C1 segment of cervical spinal cord (tissue), 14 donors: ENCODE results near the gene AAMP.

Experiments
- DNase-seq, 14 donors: peaks; one replicate each; lab custom pipeline; 2025; lab: John Stamatoyannopoulos, UW

The AAMP gene

DNA sequence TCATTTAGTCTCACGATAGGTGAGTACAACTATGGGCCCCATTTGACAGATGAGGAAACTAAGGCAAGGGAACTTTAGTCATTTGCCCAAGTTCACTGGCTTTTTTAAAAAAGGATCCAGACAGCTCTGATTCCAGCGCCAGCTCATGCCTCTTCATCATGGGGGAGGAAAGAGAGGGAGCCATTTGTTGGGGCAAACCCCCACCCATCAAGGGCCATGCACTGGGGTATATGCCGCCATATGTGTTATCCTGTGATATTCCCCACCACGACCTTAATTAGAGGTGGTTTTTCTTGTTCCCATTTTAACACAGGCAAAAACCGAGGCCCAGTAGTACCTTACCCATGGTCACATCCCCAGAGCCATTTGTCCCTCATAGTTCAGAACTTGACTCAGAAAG, 9.8 kb downstream of the AAMP start:
- DNase-seq, result no peak

DNA sequence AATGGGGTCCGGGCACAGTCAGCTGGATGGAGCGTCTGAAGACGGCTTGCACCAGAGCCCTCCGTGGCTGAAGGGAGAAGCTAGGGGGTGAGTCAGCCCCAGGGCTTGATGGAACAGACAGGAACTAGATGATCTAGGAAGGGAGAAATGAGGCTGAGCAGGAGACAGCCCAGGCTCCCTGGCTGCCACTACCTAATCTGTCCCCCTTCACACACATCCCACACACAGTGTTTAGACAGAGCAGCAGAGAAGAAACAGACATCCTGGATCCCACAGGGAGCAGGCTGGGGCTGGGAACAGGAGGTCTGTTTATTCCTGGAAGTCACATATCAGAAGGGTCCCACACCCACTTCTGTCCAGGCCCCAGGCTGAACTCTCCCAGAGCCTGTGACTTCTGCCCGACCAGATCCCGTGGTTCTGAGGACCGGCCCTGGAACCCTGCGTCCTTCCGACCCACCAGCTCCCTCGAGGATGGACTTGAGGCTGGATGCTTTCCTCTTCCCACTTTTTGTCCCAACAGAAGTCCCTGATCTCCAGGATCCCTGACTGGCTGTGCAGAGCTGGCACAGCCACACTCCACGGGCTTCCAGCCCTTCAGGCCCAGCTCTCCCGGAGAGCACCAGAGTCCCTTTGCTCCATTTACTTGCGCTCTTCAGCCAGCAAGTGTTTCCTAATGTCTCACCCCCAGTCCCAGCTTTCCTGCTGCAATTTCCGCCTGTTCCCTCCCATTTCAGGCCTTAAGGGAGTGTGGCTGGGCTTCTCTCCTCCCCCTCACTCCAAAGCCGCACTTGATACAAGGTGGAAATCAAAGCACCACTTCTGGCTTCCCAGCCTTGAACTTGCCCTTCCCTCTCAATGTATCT, 10.6 kb downstream of the AAMP start:
- DNase-seq, result peak in 1 of 14 donors; percentile 33

DNA sequence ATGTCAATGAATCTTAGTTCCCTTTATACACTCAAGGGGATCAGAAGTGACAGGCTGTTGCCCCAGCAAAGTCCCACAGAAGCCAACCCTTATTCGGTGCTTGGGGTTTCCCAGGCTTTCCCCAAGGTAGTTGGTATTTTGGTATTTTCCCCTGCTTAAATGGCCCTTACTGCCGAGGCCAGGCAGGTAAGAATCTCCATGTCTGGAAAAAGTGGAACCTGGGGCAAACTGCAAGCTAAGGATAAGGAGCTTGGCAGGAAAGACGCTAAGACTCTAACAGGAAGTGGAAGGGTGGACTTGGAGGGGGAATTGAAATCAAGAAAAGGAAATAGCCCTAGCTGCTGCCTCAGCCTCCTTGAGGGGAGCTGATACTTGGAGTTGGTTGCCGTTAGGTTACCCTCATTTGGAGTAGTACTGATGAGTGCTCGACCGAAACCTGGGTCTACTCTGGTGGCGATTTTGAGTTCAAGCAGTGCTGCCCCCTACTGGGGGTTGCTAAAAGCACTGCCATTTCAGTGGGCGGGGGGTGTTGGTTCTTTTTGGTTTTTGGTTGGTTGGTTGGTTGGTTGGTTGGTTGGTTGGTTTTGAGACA, 12.5 kb downstream of the AAMP start:
- peak in 5 of 14 donors; percentile 2 to 30 (median 25) for DNase-seq

DNA sequence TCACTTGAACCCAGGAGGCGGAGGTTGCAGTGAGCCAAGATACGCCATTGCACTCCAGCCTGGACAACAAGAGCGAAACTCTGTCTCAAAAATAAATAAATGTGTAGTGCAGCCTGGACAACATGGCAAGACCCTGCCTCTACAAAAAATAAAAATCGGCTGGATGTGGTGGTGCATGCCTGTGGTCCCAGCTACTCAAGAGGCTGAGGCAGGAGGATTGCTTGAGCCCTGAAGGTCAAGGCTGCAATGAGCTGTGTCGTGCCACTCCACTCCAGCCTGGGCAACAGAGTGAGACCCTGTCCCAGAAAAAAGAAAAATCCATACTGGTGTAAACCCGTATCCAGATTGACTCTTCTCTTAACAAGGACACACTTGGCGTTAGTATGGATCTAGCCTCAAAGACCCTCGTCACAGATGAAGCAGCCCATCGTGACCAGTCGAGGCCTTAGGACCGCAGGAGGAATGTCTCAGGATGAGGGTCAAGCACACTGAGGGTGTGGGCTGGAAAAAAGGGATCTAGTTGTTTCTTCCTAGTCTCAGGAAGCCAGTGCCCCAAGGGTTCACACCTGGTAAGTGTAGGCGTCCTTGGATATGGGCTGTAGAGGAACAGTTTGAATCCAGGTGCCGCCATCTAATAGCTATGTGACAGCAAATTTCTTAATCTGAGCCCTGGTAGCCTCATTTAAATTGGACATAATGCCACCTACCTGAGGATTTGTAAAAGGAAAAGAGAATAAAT, 13.2 kb downstream of the AAMP start:
- DNase-seq, result no peak

DNA sequence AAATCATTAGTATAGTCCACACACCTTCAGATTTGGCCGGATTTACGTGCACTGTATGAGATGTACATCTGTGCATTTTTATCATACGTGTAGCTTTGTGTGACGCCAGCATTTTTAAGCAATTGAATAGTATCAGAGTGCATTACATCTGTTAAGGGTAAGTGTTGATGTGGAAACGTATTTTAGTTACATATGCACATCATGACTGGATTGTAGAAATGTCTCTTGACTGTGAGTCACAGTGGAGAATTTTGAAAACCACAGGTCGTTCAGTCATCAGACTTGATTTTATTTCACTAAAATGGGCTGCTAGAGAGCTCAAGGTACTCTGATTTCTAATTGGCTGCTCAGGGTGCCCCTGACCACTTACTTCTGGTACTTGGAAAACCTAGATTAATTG, 14.5 kb downstream of the AAMP start:
- DNase-seq, result no peak

DNA sequence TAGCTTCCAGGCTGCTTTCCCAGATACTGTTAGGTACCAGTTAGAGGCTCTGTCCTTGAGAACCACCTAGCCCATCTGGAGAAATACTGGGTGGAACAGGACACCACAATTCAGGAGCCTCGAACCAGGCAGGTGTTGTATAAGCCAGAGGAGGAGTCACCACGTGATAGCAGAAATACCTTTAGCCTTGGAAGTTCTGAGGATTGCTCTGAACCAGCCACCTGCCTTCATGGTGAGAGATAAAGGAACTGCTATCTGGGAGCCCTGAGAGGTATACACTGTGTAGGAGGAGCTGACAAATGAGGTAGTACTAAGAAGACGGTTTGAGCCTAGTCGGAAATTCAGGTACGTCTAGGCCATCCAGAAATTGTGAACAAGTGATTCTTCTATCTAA, 16.7 kb downstream of the AAMP start:
- no peak for DNase-seq

DNA sequence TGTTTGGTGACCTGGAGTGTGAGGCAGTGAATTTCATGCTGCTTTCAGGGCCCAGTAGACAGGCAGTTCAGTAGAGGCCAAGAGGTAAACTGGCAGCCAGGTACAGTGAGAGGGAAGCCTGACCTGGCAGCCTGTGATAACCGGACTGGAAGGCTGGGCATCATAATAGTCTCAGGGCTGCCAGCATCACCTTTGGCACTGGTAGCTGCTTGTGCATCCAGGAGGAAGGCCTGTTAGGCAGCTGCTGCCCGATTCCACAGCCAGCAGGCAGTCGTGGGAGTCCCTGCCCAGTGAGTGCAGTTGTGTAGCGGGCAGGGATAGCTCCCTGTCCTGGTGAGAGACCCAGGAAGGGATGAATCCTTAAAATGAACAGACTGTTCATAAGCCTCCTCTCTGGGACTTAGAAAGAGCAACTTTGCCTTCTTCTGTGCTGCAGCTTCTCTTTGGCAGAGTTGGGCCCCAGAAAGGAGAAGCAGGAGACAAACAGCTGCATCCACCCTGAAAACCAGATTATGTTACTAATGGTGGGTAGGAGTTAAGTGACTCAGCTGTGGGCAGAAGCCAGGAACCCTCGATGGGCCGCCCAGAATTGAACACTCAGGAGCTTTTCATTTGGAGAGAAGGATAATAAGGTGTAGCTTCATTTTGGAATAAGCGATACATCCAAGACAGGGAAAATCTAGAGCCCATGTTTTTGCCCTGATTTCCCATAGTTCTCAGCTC, 17.3 kb downstream of the AAMP start:
- peak in 1 of 14 donors; percentile 35 for DNase-seq

DNA sequence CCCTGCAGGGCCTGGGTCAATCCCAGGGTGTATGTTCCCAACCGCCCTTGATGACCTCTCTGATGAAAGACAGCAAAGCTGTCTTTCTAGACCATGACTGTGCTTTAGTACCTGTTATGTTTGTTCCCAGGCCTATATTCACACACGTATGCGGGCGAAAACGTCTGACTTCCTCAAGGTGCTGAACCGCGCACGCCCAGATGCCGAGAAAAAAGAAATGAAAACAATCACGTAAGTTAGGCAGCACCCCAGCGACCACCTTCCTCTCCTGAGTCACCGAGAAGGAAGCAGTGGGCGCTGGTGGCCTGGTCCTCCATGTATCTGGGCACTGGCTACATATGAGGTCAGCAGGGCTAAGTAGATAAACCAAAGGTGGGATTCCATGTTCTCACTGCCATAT, 20.2 kb downstream of the AAMP start:
- DNase-seq, result no peak

DNA sequence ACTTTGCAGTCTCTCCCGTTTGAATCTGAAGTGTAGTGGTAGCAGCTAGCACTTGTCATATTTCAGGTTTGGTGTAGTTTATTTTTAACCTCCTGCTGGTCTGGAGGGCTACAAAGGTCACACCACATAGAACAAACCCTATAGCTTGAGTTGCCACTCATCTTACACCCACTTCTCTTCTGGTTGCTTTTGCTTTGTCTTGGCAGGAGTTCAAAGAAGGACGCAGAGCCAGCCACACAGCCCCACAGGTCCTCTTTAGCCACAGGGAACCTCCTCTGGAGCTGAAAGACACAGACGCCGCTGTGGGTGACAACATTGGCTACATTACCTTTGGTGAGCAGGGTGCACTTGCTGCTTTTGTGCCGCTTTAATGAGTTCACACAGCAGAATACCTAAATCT, 24.7 kb downstream of the AAMP start:
- DNase-seq, result no peak

DNA sequence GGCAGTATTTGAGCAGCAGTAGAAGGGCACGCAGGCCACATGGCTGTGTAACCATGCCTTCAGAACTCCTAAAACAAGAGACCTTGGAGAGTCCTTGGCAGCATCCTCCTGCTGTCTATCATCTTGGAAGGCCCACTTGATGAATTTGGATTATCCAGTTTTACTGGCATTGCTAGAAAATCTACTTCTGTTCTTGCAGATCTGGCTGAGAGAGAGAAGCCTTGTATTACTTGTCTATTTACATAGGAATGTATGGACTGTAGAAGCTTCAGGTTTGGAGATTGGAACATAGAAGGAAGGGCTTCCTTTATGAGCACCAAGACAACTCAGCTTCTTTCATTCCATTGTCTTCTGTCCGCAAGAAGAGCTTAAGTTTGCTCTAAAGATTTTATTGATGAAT, 25.3 kb downstream of the AAMP start:
- no peak for DNase-seq

DNA sequence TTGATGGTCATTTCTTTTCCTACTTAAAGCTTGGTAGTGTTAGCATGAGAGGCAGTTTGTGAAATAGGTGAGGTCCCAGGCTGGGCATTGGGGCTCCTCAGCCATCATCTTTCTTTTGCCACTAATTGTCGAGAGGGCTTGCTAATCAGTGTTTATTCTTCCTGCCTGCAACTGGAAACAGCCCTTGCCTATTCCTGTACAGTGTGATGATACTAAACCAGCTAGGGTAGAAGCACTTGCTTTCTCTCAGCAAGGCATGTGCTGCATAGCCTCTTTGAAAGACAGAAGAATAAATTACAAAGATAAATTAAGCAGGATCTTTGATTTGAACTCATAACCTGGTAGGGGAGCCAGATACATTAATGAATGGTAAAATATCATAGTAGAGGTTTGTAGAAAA, 25.7 kb downstream of the AAMP start:
- no peak for DNase-seq

DNA sequence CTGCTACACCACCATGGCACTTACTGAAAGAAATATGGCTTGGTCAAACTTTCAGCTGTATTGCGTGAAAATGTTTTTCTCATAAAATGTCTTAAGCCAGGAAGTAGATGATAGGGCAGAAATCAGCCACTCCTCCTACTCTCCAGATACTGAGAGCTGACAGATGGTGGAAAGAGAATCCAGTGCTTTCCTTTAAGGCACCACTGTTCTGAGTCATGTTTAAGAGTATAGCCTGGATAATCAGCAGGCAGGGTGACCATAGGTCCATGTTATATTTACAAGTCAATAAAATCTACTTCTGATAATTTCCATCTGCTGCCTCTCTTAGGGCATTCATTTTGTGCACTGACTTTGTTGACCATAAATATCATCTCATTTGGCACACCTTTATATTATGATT, 31.1 kb downstream of the AAMP start:
- no peak for DNase-seq

DNA sequence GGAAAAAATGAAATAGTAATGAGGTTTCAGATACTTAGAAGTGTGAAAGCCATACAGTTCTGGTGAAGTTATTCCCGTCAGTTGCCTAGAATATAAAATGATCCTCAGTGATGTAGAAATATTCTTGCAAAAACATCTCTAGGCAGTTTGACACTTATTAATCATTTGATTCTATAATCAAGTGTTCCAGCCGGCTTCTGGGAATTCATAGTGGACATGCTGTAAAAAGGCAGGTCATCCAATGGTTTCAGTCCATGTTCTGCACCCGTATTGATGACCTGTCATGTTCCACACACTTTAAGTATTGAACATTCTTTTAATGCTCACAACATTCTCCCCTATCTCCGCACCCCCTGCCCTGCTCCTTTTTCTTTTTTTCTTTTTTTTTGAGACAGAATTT, 33.1 kb downstream of the AAMP start:
- DNase-seq, result no peak

DNA sequence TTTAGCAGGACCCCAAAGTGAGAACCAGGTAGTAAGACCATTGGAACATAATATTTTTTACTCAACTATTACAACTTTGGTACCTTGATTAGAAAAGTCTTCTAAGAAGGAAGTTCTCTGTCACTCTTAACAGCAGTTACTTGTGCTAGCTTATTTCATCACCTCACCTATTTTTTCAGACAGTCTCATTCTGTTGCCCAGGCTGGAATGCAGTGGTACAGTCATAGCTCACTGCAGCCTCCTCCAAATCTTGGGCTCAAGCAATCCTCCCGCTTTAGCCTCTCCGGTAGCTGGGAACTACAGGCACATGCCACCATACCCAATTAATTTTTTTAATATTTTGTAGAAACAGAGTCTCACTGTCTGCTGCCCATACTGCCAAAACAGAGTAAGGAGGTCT, 34.9 kb downstream of the AAMP start:
- DNase-seq, result no peak

DNA sequence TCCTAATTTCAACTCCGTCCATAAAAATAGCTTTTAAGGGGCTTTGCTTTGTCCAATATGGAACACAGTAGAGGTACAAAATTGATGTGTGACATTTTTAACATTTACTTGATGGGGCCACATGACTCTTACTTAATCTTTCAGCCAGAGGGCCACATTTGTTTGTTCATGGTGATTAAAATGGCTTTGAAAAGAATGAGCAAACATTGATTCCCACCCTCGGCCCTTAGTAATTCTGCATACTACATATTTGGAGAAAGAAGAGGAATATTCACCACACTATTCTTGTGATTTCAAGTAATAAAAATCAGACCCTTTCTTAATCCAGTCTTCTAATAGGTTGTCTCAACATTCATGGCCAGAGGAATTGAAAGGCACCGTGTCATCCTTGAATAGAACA, 35.4 kb downstream of the AAMP start:
- no peak for DNase-seq

DNA sequence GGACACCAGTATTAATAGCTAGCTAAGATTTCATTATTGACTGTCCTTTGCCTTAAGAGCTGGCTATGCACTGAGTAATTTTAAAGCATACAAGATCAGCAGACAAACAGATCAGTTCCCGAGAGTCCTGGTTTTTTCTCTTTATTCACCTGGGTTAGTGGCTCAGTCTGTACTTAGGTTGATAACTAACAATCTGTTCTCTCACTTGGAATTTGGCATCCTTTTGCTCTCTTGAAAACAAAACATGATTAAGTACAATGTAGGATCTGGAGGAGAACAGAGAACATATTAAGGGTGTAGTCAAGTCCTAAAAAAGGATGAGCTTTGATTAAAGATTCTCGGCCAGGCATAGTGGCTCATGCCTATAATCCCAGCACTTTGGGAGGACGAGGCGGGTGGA, 36.4 kb downstream of the AAMP start:
- peak in 1 of 14 donors; percentile 7 for DNase-seq

DNA sequence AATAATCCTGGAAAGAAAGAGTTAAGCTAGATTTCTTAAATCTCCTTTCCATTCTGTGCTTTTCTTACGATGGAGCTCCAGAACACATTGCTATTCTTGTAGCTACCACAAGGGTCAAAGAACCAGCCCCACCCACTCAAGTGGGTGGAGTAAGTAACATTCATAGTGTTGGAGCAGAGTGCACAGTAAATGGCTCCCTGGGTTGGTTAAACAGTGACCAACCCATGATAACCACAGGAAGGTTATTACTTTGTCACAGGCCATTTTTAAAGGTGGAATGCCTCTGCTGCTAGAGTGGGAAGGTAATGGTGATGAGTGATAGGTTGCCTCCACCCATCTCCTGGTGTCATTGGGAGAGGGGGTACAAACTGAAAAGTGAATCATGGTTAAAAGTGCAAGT, 39.1 kb downstream of the AAMP start:
- DNase-seq, result no peak

DNA sequence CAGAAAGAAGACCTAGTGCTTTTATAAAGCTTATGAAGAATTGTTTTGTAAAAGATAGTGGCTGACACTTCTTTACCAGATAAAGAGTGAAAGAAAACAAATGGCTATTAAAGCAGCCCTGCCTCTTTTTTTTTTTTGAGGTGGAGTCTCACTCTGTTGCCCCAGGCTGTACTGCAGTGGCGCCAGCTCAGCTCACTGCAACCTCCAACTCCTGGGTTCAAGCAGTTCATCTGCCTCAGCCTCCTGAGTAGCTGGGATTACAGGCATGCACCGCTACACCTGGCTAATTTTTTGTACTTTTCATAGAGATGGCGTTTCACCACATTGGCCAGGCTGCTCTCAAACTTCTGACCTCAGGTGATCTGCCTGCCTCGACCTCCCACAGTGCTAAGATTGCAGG, 40.1 kb downstream of the AAMP start:
- DNase-seq, result no peak

DNA sequence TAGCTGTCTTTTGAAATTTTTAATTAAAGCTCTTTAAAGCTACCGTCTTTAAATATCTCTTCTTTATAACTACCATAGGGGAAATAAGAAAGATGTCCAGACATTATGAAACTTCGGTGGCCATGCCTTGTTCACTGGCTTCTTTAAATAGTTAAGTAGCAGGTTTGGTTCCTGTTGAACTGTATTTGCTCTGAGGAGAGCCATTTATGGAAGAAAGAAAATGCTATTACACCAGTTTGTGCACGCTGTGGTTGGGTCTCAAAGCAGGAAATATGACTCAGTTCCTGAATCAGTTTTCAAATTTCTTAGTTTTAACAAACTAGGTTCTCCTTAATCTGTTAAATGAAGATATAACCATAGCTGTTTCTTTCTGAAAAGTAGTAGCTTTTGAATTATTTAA, 40.7 kb downstream of the AAMP start:
- no peak for DNase-seq

DNA sequence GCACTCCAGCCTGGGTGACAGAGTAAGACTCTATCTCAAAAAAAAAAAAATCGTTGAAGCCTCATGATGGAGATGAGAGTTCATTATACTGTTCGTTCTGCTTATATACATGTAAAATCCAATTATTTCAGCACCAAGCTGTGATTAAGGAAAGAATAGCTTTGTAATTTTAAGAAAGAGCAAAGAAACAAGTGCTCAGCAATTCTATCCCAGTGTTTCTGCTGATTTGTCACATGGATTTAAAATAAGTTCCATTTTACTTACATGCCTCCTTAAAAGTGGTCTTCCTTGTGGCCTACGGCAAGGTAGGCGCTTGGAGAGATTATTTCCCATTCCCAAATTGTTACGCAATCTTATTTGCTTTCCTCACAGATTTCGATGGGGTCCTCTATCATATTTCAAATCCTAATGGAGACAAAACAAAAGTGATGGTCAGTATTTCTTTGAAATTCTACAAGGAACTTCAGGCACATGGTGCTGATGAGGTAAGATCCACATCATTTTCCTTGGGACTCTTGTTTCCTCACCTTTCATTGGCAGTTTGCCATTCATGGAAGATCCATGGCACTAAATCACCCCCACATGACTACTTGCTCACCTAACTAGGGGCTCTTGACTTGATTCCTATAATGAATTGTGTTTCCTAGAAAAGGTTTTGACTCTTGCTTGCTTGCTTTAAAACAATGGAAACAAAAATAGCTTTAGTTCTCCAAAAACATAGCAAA, 41.4 kb downstream of the AAMP start:
- DNase-seq, result no peak

DNA sequence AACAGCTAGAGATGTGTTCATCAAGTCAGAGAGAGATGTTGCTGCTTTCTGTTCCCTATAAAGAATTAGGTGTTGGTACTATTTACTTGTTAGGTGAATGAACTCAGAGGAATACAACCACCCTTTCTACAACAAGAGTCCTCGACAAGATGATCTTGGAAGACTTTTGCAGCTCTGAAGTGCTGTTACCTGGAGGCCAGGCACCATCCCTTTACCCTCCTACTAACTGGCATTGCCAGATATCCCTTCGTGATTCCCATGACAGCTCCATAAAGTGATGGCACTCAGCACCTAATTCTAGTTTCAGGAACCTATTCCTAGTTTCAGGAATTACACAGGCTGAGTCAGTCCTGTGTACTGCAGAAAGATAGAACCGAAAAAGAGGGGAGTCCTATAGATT, 43.0 kb downstream of the AAMP start:
- no peak for DNase-seq
